ENCODE measurements around the gene HSD17B8. TPM values are rescaled to one million over a fixed set of nuclear protein-coding genes. Genes with fewer than 3 reads are reported as not detected.
A peak's percentile ranks its signal among the peaks of the same experiment; 100 is the strongest.

The HSD17B8 gene
- total RNA-seq, 1 experiment from 2014 or later = 7.4 TPM

DNA sequence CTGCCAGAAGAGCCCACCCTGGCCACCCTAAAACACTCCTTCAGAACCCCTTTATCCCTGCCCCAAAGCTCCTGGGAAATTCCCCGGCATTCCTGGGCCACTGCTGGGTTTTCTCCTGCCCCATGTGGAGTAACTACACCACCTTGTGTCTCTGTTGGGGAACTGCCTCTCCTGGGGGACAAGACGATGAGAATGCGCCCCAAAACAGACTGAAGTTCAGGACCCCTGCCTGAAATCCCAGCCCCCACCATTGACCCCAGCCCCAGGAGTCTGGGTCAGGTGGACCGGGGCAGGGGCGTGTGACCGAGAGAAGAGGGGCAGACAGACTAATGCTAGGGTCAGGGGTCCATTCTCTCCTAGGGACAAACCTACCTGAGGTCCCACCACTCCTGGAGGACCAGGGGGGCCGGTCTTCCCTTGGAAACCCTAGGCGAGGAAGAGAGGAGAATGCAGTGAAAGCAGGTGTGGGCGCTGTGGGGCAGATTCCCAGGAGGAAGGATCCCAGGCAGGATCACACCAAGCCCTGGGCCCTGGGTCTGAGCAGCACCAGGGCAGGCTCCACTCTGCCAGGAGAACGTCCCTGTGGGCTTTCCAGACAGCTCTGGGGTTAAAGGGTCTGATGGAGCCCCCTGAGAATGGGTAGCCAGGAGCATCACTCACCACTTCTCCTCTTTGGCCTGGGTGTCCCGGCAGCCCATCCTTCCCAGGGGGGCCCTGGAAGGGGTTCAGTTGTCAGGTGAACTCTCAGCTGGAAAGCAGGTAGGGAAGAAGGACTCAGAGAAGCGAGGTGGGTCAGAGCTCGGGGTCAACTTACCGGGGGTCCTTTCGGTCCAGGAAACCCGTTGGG lies 31.5 kb upstream of the HSD17B8 start:
- Histone ChIP-seq H3K27me3 (ENCODE audit: control insufficient read depth, insufficient read depth, low read length) (no peaks in the 10 kb centered on the region), H3K27ac (ENCODE audit: low read length) (no peak overlapping the region), H3K4me3 (ENCODE audit: low read depth in 2 of 2, low read length in 2 of 2) (no peak overlapping the region), H3K36me3 (ENCODE audit: control insufficient read depth, insufficient read depth, low read length) (no peaks in the 10 kb centered on the region), H3K9me3 (ENCODE audit: control insufficient read depth, insufficient read depth, low read depth, low read length) (no peaks in the 10 kb centered on the region), H3K4me1 (ENCODE audit: control insufficient read depth, insufficient read depth, low read length) (peaks cover 6% of the 10 kb centered on the region)
- DNase-seq (ENCODE audit: low read depth, low spot score) (no peak), ATAC-seq (peak; percentile 79)
- ChIA-PET POLR2A (interaction anchor here (0.6 kb wide), 2 partner anchors 26 to 1203 kb away, joined by 3 to 19 read pairs; no protein-coding TSS in a partner anchor), CTCF (interaction anchor here (0.6 to 0.9 kb wide), 5 partner anchors 9 to 172 kb away, joined by 3 to 6 read pairs (median 4); no protein-coding TSS in a partner anchor)
- TF ChIP-seq, protein P1, sequence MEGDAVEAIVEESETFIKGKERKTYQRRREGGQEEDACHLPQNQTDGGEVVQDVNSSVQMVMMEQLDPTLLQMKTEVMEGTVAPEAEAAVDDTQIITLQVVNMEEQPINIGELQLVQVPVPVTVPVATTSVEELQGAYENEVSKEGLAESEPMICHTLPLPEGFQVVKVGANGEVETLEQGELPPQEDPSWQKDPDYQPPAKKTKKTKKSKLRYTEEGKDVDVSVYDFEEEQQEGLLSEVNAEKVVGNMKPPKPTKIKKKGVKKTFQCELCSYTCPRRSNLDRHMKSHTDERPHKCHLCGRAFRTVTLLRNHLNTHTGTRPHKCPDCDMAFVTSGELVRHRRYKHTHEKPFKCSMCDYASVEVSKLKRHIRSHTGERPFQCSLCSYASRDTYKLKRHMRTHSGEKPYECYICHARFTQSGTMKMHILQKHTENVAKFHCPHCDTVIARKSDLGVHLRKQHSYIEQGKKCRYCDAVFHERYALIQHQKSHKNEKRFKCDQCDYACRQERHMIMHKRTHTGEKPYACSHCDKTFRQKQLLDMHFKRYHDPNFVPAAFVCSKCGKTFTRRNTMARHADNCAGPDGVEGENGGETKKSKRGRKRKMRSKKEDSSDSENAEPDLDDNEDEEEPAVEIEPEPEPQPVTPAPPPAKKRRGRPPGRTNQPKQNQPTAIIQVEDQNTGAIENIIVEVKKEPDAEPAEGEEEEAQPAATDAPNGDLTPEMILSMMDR (IDR thresholded peaks at IDR 0.05) = peak; percentile 91
- TF ChIP-seq SIN3A (IDR thresholded peaks at IDR 0.05; ENCODE audit: borderline replicate concordance, insufficient read depth, low read depth, low read length) = no peak
- BruUV-seq (replicated peaks) = no TSS peak
- in situ Hi-C loops (cut with HindIII; ENCODE audit: low pct_unique_long_range_greater_than_20kb, low sequenced_read_pairs) (no loop called here), intact Hi-C loops (cut with micrococcal nuclease; ENCODE audit: unreplicated experiment) (loop anchor here (10.0 kb wide), 2 partner anchors 48 to 158 kb away; no protein-coding TSS in a partner anchor)

DNA sequence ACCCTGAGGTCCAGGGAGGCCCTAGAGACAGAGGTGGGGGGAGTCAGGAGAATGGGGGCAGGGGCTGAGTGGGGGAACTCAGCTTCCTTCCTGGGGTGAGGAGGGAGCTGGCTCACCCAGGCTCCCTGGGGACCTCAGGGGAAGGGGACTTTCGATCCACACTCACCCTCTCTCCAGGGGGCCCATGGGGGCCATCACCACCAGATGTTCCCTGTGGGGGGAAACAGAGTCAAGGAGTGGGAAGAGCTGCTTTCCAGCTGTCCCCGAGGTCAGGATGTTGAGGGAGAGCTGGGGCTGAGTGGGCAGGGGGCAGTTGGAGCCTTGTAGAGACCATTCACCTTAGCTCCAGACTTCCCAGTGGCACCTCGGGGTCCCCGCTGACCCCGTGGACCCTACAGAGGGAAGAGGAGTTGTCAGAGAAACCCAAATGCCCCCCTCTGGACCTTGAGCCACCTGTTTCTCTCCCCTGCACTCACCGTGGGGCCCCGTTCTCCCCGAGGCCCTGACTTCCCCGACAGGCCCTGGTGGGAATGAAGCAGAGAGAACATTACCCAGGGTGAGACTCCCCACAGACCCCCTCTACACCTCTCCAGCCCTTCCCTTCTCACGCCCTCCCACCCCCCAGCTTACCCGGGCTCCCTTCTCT lies 30.8 kb upstream of the HSD17B8 start:
- ATAC-seq = no peak
- in situ Hi-C loops (cut with HindIII; ENCODE audit: low pct_unique_long_range_greater_than_20kb, low sequenced_read_pairs) = no loop called here
- Histone ChIP-seq H3K4me3 (ENCODE audit: low read depth in 2 of 2, low read length in 2 of 2) (no peak overlapping the region), H3K4me1 (ENCODE audit: control insufficient read depth, insufficient read depth, low read length) (peaks cover 6% of the 10 kb centered on the region), H3K27ac (ENCODE audit: low read length) (no peak overlapping the region), H3K9me3 (ENCODE audit: control insufficient read depth, insufficient read depth, low read depth, low read length) (no peaks in the 10 kb centered on the region), H3K36me3 (ENCODE audit: control insufficient read depth, insufficient read depth, low read length) (no peaks in the 10 kb centered on the region), H3K27me3 (ENCODE audit: control insufficient read depth, insufficient read depth, low read length) (no peaks in the 10 kb centered on the region)
- TF ChIP-seq, protein P2, sequence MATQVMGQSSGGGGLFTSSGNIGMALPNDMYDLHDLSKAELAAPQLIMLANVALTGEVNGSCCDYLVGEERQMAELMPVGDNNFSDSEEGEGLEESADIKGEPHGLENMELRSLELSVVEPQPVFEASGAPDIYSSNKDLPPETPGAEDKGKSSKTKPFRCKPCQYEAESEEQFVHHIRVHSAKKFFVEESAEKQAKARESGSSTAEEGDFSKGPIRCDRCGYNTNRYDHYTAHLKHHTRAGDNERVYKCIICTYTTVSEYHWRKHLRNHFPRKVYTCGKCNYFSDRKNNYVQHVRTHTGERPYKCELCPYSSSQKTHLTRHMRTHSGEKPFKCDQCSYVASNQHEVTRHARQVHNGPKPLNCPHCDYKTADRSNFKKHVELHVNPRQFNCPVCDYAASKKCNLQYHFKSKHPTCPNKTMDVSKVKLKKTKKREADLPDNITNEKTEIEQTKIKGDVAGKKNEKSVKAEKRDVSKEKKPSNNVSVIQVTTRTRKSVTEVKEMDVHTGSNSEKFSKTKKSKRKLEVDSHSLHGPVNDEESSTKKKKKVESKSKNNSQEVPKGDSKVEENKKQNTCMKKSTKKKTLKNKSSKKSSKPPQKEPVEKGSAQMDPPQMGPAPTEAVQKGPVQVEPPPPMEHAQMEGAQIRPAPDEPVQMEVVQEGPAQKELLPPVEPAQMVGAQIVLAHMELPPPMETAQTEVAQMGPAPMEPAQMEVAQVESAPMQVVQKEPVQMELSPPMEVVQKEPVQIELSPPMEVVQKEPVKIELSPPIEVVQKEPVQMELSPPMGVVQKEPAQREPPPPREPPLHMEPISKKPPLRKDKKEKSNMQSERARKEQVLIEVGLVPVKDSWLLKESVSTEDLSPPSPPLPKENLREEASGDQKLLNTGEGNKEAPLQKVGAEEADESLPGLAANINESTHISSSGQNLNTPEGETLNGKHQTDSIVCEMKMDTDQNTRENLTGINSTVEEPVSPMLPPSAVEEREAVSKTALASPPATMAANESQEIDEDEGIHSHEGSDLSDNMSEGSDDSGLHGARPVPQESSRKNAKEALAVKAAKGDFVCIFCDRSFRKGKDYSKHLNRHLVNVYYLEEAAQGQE (IDR thresholded peaks at IDR 0.05; ENCODE audit: insufficient read depth in 1 of 2, low read depth in 2 of 2, low read length in 1 of 2) = no peak
- no peak for TF ChIP-seq TCF7L2 (IDR thresholded peaks at IDR 0.05; ENCODE audit: low read depth, low read length)
- TF ChIP-seq, protein P1 (IDR thresholded peaks at IDR 0.05) = no peak
- TF ChIP-seq SIN3A (IDR thresholded peaks at IDR 0.05; ENCODE audit: borderline replicate concordance, insufficient read depth, low read depth, low read length) = no peak
- TF ChIP-seq POLR2AphosphoS5 (IDR thresholded peaks at IDR 0.05; ENCODE audit: low read depth, low read length) = no peak
- BruUV-seq (replicated peaks) = no TSS peak
- intact Hi-C loops (cut with micrococcal nuclease; ENCODE audit: unreplicated experiment) = loop anchor here (10.0 kb wide), 2 partner anchors 49 to 159 kb away; no protein-coding TSS in a partner anchor
- POLR2A ChIA-PET = interaction anchor here (0.6 kb wide), 1 partner anchor 25 kb away, joined by 3 read pairs; no protein-coding TSS in a partner anchor
- CTCF ChIA-PET = interaction anchor here (0.6 to 0.8 kb wide), 6 partner anchors 24 to 279 kb away, joined by 3 to 6 read pairs (median 4); no protein-coding TSS in a partner anchor
- no peak for DNase-seq (ENCODE audit: low read depth, low spot score)
